KMS-11 (cell line): ENCODE data around the gene LUC7L3.
"Not testable (repeated sequence)": the region's sequence is repeated elsewhere in the genome, so short reads cannot be mapped to it uniquely, and the experiment has no call there.

ENCODE experiments used
- H2AFZ ChIP-seq: fragments of 200-600 bp; sonication (generic); 2 replicates; pipeline ENCODE4 v1.6.1; 2016; ENCODE audit warnings: antibody characterized with exemption, mixed run types, low read depth
- H3K27ac ChIP-seq: fragments of 200-600 bp; sonication (generic); 2 replicates; pipeline ENCODE4 v1.6.1; 2016; ENCODE audit warnings: mild to moderate bottlenecking, mixed run types
- H3K27me3 ChIP-seq: fragments of 200-600 bp; sonication (generic); 2 replicates; pipeline ENCODE4 v1.6.1; 2017; ENCODE audit warnings: mild to moderate bottlenecking, low read depth, mixed run types, moderate library complexity; ENCODE audit not compliant: insufficient read depth
- H3K36me3 ChIP-seq: fragments of 200-600 bp; sonication (generic); 2 replicates; pipeline ENCODE4 v1.6.1; 2017; ENCODE audit warnings: mild to moderate bottlenecking, mixed run types; ENCODE audit not compliant: insufficient read depth
- H3K4me1 ChIP-seq: fragments of 200-600 bp; sonication (generic); 2 replicates; pipeline ENCODE4 v1.6.1; 2016; ENCODE audit warnings: mild to moderate bottlenecking, low read depth, mixed run types; ENCODE audit not compliant: poor library complexity, severe bottlenecking
- H3K4me2 ChIP-seq: fragments of 200-600 bp; sonication (generic); 2 replicates; pipeline ENCODE4 v1.7.0; 2016; ENCODE audit warnings: mild to moderate bottlenecking, mixed run types
- H3K4me3 ChIP-seq: fragments of 200-600 bp; sonication (generic); IDR thresholded peaks from 2 replicates; pipeline ENCODE4 v1.6.1; 2017; ENCODE audit warnings: low read depth, low read length, mixed read lengths; ENCODE audit not compliant: insufficient read depth
- H3K79me2 ChIP-seq: fragments of 200-600 bp; sonication (generic); 2 replicates; pipeline ENCODE4 v1.6.1; 2016; ENCODE audit warnings: low read depth, mixed run types; ENCODE audit not compliant: insufficient read depth
- H3K9ac ChIP-seq: fragments of 200-600 bp; sonication (generic); 2 replicates; pipeline ENCODE4 v1.6.1; 2016; ENCODE audit warnings: mild to moderate bottlenecking, mixed run types
- H4K20me1 ChIP-seq: fragments of 200-600 bp; sonication (generic); 2 replicates; pipeline ENCODE4 v1.6.1; 2016; ENCODE audit warnings: mild to moderate bottlenecking, mixed run types; ENCODE audit not compliant: insufficient read depth
- TF ChIP-seq, protein P1 (sequence below): fragments of 200-600 bp; sonication (generic); conservative IDR thresholded peaks from 2 replicates; pipeline ENCODE4 v1.6.1; 2017; ENCODE audit warnings: low read depth, mild to moderate bottlenecking, antibody characterized with exemption, low read length, moderate library complexity, mixed read lengths

The LUC7L3 gene

DNA sequence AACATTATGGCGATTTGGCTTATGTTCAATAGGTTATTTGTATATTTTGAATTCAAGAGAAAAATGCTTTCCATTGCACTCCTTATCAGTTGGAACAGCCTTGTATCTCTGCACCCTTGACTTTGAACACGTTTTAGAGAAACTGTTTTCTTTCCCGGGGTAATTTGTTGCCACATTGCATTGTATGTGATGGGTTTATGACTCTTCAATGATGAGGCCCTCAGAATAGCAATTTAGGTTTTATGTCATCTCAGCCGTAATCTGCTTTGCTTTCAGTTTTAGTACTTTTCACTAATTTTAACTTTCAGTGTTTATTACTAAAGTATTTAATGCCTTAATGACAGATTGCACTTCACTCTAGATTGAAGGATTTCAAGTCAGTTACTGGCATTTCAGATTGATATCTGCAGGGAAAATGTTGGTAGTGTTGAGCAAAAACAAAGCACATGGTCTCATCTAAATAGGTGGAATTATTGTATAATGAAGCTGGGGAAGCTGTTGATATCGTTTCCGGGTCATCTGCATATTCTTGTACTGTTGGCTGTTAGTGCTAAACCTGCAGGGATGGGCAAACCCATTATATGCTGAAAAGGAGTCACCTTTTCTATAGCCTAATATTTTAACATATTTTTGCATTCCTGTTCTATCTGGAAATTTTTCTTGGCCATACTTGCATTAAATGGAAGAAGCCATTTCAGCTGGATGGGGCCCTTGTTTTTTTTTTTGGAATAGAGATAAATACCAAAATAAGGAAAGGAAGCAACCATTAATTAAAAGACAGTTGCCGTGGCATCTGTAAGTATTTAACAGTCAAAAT lies 2.0 kb downstream of the LUC7L3 start:
- H3K36me3 ChIP-seq, result no peaks in the 10 kb centered on the region; the same call in 1 of the 2 replicates
- peaks cover 59% of the 10 kb centered on the region for H4K20me1 ChIP-seq
- peaks cover 40% of the 10 kb centered on the region for H3K4me1 ChIP-seq
- no peaks in the 10 kb centered on the region for H3K27me3 ChIP-seq
- H2AFZ ChIP-seq, result no peak overlapping the region
- no peak overlapping the region for H3K4me3 ChIP-seq
- peaks cover 70% of the 10 kb centered on the region for H3K79me2 ChIP-seq
- peak overlapping the region; percentile 93; the same call in 1 of the 2 replicates for H3K27ac ChIP-seq
- TF ChIP-seq, protein P1, sequence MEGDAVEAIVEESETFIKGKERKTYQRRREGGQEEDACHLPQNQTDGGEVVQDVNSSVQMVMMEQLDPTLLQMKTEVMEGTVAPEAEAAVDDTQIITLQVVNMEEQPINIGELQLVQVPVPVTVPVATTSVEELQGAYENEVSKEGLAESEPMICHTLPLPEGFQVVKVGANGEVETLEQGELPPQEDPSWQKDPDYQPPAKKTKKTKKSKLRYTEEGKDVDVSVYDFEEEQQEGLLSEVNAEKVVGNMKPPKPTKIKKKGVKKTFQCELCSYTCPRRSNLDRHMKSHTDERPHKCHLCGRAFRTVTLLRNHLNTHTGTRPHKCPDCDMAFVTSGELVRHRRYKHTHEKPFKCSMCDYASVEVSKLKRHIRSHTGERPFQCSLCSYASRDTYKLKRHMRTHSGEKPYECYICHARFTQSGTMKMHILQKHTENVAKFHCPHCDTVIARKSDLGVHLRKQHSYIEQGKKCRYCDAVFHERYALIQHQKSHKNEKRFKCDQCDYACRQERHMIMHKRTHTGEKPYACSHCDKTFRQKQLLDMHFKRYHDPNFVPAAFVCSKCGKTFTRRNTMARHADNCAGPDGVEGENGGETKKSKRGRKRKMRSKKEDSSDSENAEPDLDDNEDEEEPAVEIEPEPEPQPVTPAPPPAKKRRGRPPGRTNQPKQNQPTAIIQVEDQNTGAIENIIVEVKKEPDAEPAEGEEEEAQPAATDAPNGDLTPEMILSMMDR, result no peak
- H3K4me2 ChIP-seq, result peak overlapping the region; percentile 97
- peak overlapping the region; percentile 97 for H3K9ac ChIP-seq

DNA sequence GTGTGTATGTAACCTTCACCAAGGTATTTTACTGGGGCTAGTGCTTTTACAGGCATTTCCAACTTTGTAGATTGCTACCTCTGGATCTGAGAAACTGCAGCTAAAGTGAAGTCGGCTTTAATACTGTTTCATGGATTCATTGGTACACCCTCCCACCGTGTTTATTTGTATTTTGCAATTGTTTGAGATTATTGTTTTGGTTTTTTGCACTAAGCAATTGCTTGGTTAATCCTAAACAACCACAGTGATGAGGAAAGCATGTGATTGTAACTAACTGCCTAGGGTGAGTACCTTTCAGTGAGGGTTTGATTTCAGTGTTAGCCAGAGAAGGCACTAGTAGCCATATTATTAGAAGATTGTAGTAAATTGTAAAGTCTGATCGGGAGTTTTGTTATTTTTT lies 3.3 kb downstream of the LUC7L3 start:
- H3K27ac ChIP-seq, result no peak overlapping the region
- no peak overlapping the region for H3K9ac ChIP-seq
- TF ChIP-seq, protein P1, result no peak

DNA sequence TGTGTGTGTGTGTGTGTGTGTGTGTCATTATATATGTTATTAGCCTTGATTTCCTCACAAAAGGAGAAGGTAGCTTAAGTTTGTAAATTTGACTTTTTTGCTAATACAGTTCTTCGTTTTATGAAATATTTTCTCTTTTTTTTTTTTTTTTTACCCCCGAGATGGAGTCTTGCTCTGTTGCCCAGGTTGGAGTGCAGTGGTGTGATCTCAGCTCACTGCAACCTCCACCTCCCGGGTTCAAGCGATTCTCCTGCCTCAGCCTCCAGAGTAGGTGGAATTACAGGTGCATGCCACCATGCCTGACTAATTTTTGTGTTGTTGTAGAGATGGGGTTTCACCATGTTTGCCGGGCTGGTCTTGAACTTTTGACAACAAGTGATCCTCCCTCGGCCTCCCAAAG lies 5.2 kb downstream of the LUC7L3 start:
- Histone ChIP-seq H3K79me2 (peaks cover 100% of the 10 kb centered on the region), H4K20me1 (peaks cover 90% of the 10 kb centered on the region), H3K4me1 (peaks cover 48% of the 10 kb centered on the region)
- H2AFZ ChIP-seq, H3K4me3 ChIP-seq, H3K27ac ChIP-seq, H3K9ac ChIP-seq, H3K4me2 ChIP-seq, H3K36me3 ChIP-seq, H3K27me3 ChIP-seq: not testable (repeated sequence)

More for the DNA sequence above, 3.3 kb downstream of the LUC7L3 start:
- no peak overlapping the region for H2AFZ ChIP-seq
- peaks cover 72% of the 10 kb centered on the region for H4K20me1 ChIP-seq
- H3K4me3 ChIP-seq, result no peak overlapping the region
- H3K4me2 ChIP-seq, result peak overlapping the region; percentile 97; the same call in 1 of the 2 replicates
- no peaks in the 10 kb centered on the region; the same call in 1 of the 2 replicates for H3K36me3 ChIP-seq
- no peaks in the 10 kb centered on the region for H3K27me3 ChIP-seq
- H3K79me2 ChIP-seq, result peaks cover 84% of the 10 kb centered on the region
- H3K4me1 ChIP-seq, result peaks cover 40% of the 10 kb centered on the region

DNA sequence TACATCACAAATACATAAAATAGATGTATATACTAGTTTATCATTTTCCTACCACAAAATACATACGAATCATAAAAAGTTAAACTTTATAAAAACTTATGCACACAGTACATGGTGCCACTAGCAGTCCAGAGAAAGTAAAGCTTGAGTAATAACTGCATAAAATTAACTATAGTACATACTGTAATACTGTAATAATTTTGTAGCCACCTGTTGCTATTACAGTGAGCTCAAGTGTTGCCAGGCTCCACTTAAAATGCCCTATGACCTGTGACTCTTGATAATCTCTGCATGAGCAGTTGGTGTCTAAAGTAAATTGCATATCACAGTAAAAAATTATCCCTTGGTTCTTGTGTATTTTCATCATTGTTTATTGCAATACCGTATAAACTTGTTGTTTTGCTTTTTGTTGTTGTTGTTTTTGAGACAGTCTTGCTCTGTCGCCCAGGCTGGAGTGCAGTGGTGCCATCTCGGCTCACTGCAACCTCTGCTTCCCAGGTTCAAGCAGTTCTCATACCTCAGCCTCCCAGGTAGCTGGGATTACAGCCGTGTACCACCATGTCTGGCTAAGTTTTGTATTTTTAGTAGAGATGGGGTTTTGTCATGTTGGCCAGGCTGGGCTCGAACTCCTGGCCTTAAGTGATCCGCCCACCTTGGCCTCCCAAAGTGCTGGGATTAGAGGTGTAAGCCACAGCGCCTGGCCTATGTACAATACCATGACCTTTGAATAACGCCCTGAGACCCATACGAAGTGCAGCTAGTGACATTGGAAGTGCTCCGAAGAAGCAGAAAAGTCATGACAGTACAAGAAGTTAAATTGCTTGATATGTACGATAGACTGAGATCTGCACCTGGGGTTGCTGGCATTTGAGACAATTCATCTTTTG lies 6.6 kb downstream of the LUC7L3 start:
- TF ChIP-seq, protein P1, result no peak
- Histone ChIP-seq H3K4me2 (no peak overlapping the region), H3K27me3 (no peaks in the 10 kb centered on the region), H3K79me2 (peaks cover 100% of the 10 kb centered on the region), H3K9ac (no peak overlapping the region), H3K4me1 (peaks cover 52% of the 10 kb centered on the region), H2AFZ (no peak overlapping the region), H3K36me3 (no peaks in the 10 kb centered on the region; the same call in 1 of the 2 replicates), H3K27ac (no peak overlapping the region), H4K20me1 (peaks cover 94% of the 10 kb centered on the region), H3K4me3 (no peak overlapping the region)
